Peyer's patch (tissue), 4 donors: Measurements from ENCODE around the gene WDR1. TPM values are rescaled to one million over a fixed set of nuclear protein-coding genes. Genes with fewer than 3 reads are reported as not detected.

Experiments used
- DNase-seq, 3 donors: peaks; one replicate each; pipeline ENCODE4 v3.0.0-alpha.2; 2017 to 2019
- H3K27ac ChIP-seq, 4 donors: fragments of 200-600 bp; sonication (generic); one replicate each; pipeline ENCODE4 v1.5.1; 2016 to 2019
- H3K27me3 ChIP-seq, 2 donors: fragments of 200-600 bp; sonication (generic); one replicate each; pipeline ENCODE4 v1.5.1; 2019
- H3K36me3 ChIP-seq, 3 donors: fragments of 200-600 bp; sonication (generic); one replicate each; pipeline ENCODE4 v1.5.1; 2016 to 2019
- H3K4me1 ChIP-seq, 4 donors: fragments of 200-600 bp; sonication (generic); one replicate each; pipeline ENCODE4 v1.5.1; 2016 to 2019
- H3K4me3 ChIP-seq, 4 donors: fragments of 200-600 bp; sonication (generic); 1 replicate in 3 of 4; 2 replicates in 1 of 4; pipeline ENCODE4 v1.5.1; 2016 to 2019; ENCODE audit warnings: mild to moderate bottlenecking in 1 of 4
- H3K9me3 ChIP-seq, 4 donors: fragments of 200-600 bp; sonication (generic); one replicate each; pipeline ENCODE4 v1.5.1; 2016 to 2019; ENCODE audit warnings: mild to moderate bottlenecking in 1 of 4
- POLR2A ChIP-seq, 2 donors: fragments of 450-650 bp; IDR thresholded peaks; one replicate each; pipeline ENCODE4 v1.5.1; 2017; ENCODE audit warnings: antibody characterized with exemption in 2 of 2, mild to moderate bottlenecking in 2 of 2, moderate library complexity in 2 of 2
- total RNA-seq, 4 donors: library from RNA; depleted of rRNA; stranded (reverse); fragments of >200 nt; gene quantifications; one replicate each; pipeline ENCODE4 v1.1.0, GENCODE V29; 2016
- TF ChIP-seq, protein P1 (sequence below), 6 experiments: fragments of 450-650 bp in 4 of 6; fragments of 200-600 bp in 2 of 6; sonication (generic) in 1 of 6; IDR thresholded peaks; one replicate each; pipeline ENCODE4 v1.5.1; 2017 to 2019; ENCODE audit warnings: antibody characterized with exemption in 6 of 6, mild to moderate bottlenecking in 3 of 6, moderate library complexity in 1 of 6

The WDR1 gene
- total RNA-seq, 4 donors from 2014 or later, result 170 to 192 (median 180) TPM

DNA sequence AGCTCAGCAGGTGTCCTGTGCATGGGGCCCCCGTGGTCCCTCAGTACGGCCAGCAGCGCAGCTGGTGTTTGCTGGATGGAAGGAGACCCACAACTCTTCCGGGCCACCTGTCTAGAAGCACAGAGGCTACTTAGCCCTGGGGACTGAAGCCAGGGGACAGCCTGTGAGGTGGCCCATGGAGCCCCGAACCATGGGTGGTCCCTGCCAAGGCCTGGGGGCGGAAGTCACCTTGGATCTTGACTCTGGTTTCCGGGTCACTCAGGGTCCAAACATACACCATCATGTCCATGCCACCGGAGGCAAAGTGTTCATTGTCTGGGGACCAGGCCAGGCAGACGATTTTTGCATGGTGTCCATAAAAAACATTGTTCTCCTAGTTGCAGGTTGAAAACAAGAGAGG lies 39.5 kb downstream of the WDR1 start:
- Histone ChIP-seq H3K36me3 (peaks cover 0 to 94% (median 0%) of the 10 kb centered on the region in 3 donors), H3K4me3 (no peak overlapping the region), H3K27ac (no peak overlapping the region), H3K9me3 (no peaks in the 10 kb centered on the region), H3K27me3 (no peaks in the 10 kb centered on the region), H3K4me1 (no peaks in the 10 kb centered on the region)
- no peak for TF ChIP-seq POLR2A (IDR thresholded peaks at IDR 0.05)
- TF ChIP-seq, protein P1, sequence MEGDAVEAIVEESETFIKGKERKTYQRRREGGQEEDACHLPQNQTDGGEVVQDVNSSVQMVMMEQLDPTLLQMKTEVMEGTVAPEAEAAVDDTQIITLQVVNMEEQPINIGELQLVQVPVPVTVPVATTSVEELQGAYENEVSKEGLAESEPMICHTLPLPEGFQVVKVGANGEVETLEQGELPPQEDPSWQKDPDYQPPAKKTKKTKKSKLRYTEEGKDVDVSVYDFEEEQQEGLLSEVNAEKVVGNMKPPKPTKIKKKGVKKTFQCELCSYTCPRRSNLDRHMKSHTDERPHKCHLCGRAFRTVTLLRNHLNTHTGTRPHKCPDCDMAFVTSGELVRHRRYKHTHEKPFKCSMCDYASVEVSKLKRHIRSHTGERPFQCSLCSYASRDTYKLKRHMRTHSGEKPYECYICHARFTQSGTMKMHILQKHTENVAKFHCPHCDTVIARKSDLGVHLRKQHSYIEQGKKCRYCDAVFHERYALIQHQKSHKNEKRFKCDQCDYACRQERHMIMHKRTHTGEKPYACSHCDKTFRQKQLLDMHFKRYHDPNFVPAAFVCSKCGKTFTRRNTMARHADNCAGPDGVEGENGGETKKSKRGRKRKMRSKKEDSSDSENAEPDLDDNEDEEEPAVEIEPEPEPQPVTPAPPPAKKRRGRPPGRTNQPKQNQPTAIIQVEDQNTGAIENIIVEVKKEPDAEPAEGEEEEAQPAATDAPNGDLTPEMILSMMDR (IDR thresholded peaks at IDR 0.05), result no peak
- peak in 1 of 3 donors; percentile 43 for DNase-seq

DNA sequence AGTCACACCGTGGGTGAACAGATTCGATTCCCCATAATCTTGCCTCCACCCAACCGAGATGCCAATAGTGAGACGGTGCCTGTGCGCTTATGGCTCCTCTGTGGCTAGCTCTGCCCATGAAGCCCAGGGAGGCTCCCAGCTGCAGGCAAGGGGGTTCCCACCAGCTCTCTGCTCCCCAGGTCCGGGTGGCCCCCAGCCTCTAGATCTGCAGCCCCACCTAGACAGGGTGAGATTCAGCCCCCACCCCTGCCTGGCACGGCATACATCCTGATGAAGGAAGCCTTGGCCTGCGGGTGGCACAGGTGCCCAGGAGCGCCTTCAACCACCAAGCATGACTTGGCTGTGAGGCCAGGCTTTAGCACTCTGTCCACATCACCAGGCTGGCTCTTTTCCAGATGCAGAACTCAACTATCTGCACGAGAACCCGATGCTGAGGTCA lies 40.6 kb downstream of the WDR1 start:
- peak in 2 of 3 donors; percentile 38 to 42 for DNase-seq
- Histone ChIP-seq H3K4me3 (no peak overlapping the region), H3K4me1 (no peaks in the 10 kb centered on the region), H3K27ac (no peak overlapping the region), H3K9me3 (no peaks in the 10 kb centered on the region), H3K27me3 (no peaks in the 10 kb centered on the region), H3K36me3 (peaks cover 0 to 83% (median 0%) of the 10 kb centered on the region in 3 donors)
- TF ChIP-seq, protein P1 (IDR thresholded peaks at IDR 0.05), result no peak
- no peak for TF ChIP-seq POLR2A (IDR thresholded peaks at IDR 0.05)

DNA sequence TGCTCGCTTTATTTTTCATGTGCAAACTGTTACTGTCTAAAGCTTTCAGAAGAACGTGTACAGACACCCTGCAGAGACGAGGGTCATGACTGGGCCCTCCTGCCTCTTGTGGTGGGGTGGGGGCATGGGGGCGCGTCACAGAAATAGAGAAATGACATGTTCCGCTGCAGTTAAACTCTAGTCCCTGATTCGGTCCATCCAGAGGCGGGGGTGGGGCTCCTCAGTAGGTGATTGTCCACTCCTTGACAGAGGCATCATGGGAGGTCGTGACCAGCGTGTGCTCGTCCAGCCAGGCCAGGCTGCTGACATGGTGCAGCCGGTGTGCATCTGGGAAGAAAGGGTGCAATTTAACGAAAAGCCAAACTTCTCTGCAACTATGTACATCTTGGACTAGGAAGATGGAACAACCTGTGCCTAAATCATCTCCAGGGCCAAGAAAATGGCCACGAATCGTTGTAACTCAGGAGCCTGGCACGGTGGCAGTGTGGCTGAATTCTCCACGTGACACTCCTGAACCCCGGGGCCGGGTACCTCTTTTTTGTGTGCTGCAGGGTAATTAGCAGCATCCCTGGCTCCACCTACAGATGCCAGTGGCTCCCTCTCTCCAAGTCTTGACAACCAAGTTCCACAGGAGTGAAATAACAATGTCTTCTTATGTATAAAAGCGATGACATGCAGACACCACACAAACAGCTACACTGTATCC lies 41.3 kb downstream of the WDR1 start:
- no peaks in the 10 kb centered on the region for H3K4me1 ChIP-seq
- H3K27ac ChIP-seq, result no peak overlapping the region
- TF ChIP-seq, protein P1 (IDR thresholded peaks at IDR 0.05), result no peak
- no peak for TF ChIP-seq POLR2A (IDR thresholded peaks at IDR 0.05)
- DNase-seq, result peak in 1 of 3 donors; percentile 37
- no peak overlapping the region for H3K4me3 ChIP-seq
- peaks cover 0 to 76% (median 0%) of the 10 kb centered on the region in 3 donors for H3K36me3 ChIP-seq
- no peaks in the 10 kb centered on the region for H3K27me3 ChIP-seq
- no peaks in the 10 kb centered on the region for H3K9me3 ChIP-seq

DNA sequence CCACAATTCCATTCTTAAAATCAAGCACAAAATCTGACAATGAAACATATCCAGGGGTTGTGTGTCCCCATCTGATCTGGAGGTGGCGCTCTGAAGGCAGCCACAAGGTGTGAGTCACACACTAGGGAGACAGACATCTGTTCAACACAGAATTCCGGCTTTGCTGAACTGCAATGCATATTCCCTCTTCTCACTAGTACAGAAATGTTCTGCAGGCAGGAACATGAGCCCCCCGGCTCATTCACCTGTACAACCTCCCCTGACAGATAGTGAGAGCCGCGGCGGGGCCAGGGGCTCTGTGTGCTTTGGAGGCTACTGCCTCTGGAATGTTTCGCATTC lies 41.9 kb downstream of the WDR1 start:
- no peaks in the 10 kb centered on the region for H3K27me3 ChIP-seq
- no peak overlapping the region for H3K4me3 ChIP-seq
- peaks cover 0 to 70% (median 0%) of the 10 kb centered on the region in 3 donors for H3K36me3 ChIP-seq
- peak in 1 of 3 donors; percentile 47 for DNase-seq
- no peaks in the 10 kb centered on the region for H3K9me3 ChIP-seq
- no peak overlapping the region for H3K27ac ChIP-seq
- TF ChIP-seq POLR2A (IDR thresholded peaks at IDR 0.05), result no peak
- TF ChIP-seq, protein P1 (IDR thresholded peaks at IDR 0.05), result peak in 4 of 6 experiments; percentile 9 to 23 (median 16)
- no peaks in the 10 kb centered on the region for H3K4me1 ChIP-seq

DNA sequence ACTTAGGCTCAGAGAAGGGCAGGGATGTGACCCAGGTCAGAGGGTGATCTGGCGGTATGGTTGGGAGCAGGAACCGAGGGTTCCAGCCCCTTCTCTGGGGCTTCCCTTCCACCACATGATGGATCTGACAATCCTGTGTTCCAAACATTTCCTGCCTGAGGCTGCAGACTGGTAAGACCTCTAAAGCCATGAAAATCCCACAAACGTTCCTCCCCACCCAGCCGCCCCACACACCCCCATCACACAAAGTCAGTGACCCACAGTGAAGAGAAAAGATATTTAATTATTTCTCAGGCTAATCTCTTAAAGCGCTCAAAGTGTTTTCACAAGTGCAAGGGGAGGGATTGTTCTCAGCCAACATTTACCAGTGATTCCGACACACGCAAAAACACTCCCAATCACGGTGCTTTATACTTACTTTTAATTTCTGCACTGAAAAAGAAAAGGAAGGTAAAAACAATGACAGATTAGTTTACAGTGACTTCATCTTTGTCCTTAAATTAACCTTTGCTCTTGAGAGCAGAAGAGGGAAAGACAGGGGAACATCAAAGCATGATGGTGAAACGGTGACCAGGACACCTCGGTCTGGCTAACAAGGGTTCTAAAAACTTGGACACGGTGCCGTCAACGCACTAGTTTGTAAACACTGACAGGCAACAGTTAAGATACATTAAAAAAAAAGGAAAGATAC lies 42.4 kb downstream of the WDR1 start:
- H3K27ac ChIP-seq, result no peak overlapping the region

More for the DNA sequence above, 42.4 kb downstream of the WDR1 start:
- no peaks in the 10 kb centered on the region for H3K27me3 ChIP-seq
- H3K9me3 ChIP-seq, result no peaks in the 10 kb centered on the region
- H3K4me1 ChIP-seq, result no peaks in the 10 kb centered on the region
- H3K4me3 ChIP-seq, result no peak overlapping the region
- peak in 1 of 3 donors; percentile 5 for DNase-seq
- H3K36me3 ChIP-seq, result peaks cover 0 to 69% (median 0%) of the 10 kb centered on the region in 3 donors
- TF ChIP-seq POLR2A (IDR thresholded peaks at IDR 0.05), result no peak
- TF ChIP-seq, protein P1 (IDR thresholded peaks at IDR 0.05), result no peak
